GM23338 (cell line): ENCODE data around the gene TRAF3. TPM values are rescaled to one million over a fixed set of nuclear protein-coding genes. Genes with fewer than 3 reads are reported as not detected.
"Not testable (repeated sequence)": the region's sequence is repeated elsewhere in the genome, so short reads cannot be mapped to it uniquely, and the experiment has no call there.

Experiments used
- ATAC-seq: fragments of 200-7000 bp; cut with Tn5 transposase; 3 replicates; pipeline ENCODE4 v1.9.1; 2020
- DNase-seq: peaks from one replicate; pipeline ENCODE4 v3.0.0-alpha.2; 2015; ENCODE audit warnings: low spot score
- H2AFZ ChIP-seq: fragments of 200-600 bp; sonication (generic); 2 replicates; pipeline ENCODE4 v1.8.0; 2016; ENCODE audit warnings: antibody characterized with exemption, mild to moderate bottlenecking, moderate library complexity
- H3F3A ChIP-seq: fragments of 200-600 bp; sonication (generic); replicated peaks from 2 replicates; pipeline ENCODE4 v1.8.0; 2017; ENCODE audit warnings: antibody characterized with exemption, mixed run types, low read depth
- H3K27ac ChIP-seq: fragments of 200-600 bp; sonication (generic); 2 replicates; pipeline ENCODE4 v1.6.1; 2016; ENCODE audit warnings: low read depth
- H3K27me3 ChIP-seq: fragments of 200-600 bp; sonication (generic); 2 replicates; pipeline ENCODE4 v1.8.0; 2016; ENCODE audit warnings: mild to moderate bottlenecking, mixed run types, moderate library complexity; ENCODE audit not compliant: insufficient read depth
- H3K36me3 ChIP-seq: fragments of 200-600 bp; sonication (generic); 2 replicates; pipeline ENCODE4 v1.8.0; 2016; ENCODE audit warnings: mild to moderate bottlenecking; ENCODE audit not compliant: insufficient read depth
- H3K4me1 ChIP-seq: fragments of 200-600 bp; sonication (generic); 2 replicates; pipeline ENCODE4 v1.8.0; 2016; ENCODE audit warnings: mild to moderate bottlenecking, moderate library complexity; ENCODE audit not compliant: insufficient read depth
- H3K4me2 ChIP-seq: fragments of 200-600 bp; sonication (generic); 2 replicates; pipeline ENCODE4 v1.7.1; 2017; ENCODE audit warnings: mixed run types
- H3K4me3 ChIP-seq: fragments of 200-600 bp; sonication (generic); 2 replicates; pipeline ENCODE4 v1.6.1; 2016; ENCODE audit warnings: mixed run types
- H3K79me2 ChIP-seq: fragments of 200-600 bp; sonication (generic); replicated peaks from 2 replicates; pipeline ENCODE4 v1.8.0; 2017; ENCODE audit warnings: mild to moderate bottlenecking; ENCODE audit not compliant: insufficient read depth
- H3K9me2 ChIP-seq: fragments of 200-600 bp; sonication (generic); 2 replicates; pipeline ENCODE4 v1.8.0; 2017; ENCODE audit not compliant: insufficient read depth
- H4K20me1 ChIP-seq: fragments of 200-600 bp; sonication (generic); replicated peaks from 2 replicates; pipeline ENCODE4 v1.8.0; 2017; ENCODE audit warnings: mild to moderate bottlenecking; ENCODE audit not compliant: insufficient read depth
- H3K27ac Mint-ChIP-seq: 2 replicates; pipeline ENCODE4 v1.8.0; 2020; ENCODE audit warnings: inconsistent platforms, mild to moderate bottlenecking, moderate library complexity, mixed read lengths
- H3K27me3 Mint-ChIP-seq: 3 replicates; pipeline ENCODE4 v1.8.0; 2022; ENCODE audit warnings: low read depth, mild to moderate bottlenecking, moderate library complexity, mixed read lengths, inconsistent platforms; ENCODE audit not compliant: insufficient read depth, poor library complexity
- H3K36me3 Mint-ChIP-seq: 3 replicates; pipeline ENCODE4 v1.8.0; 2021; ENCODE audit warnings: low read depth, mild to moderate bottlenecking, inconsistent platforms, moderate library complexity, mixed read lengths
- H3K4me1 Mint-ChIP-seq: 3 replicates; pipeline ENCODE4 v1.8.0; 2020; ENCODE audit warnings: mild to moderate bottlenecking, inconsistent platforms, mixed read lengths
- H3K4me3 Mint-ChIP-seq: 3 replicates; pipeline ENCODE4 v1.8.0; 2021; ENCODE audit warnings: moderate library complexity, mild to moderate bottlenecking, inconsistent platforms, mixed read lengths
- H3K9me3 Mint-ChIP-seq: 3 replicates; pipeline ENCODE4 v1.8.0; 2020; ENCODE audit warnings: moderate library complexity, mild to moderate bottlenecking, inconsistent platforms, mixed read lengths
- EZH2 ChIP-seq: fragments of 200-600 bp; sonication (generic); IDR thresholded peaks from one replicate; pipeline ENCODE4 v1.8.0; 2017; ENCODE audit warnings: antibody characterized with exemption, mild to moderate bottlenecking, low read depth; ENCODE audit not compliant: unreplicated experiment
- EZH2phosphoT487 ChIP-seq: fragments of 200-600 bp; sonication (generic); IDR thresholded peaks from one replicate; pipeline ENCODE4 v1.8.1; 2018; ENCODE audit warnings: antibody characterized with exemption; ENCODE audit not compliant: unreplicated experiment
- NANOG ChIP-seq: IDR thresholded peaks from 2 replicates; pipeline ENCODE4 v1.6.1; 2016; ENCODE audit warnings: antibody characterized with exemption, borderline replicate concordance
- POLR2AphosphoS5 ChIP-seq: IDR thresholded peaks from 2 replicates; pipeline ENCODE4 v1.6.1; 2016; ENCODE audit warnings: antibody characterized with exemption, low read depth
- STAT1 ChIP-seq: IDR thresholded peaks from one replicate; pipeline ENCODE4 v1.6.1; 2016; ENCODE audit warnings: antibody characterized with exemption; ENCODE audit not compliant: unreplicated experiment
- ZNF114 ChIP-seq: fragments of 250-450 bp; sonication (Bioruptor Pico); IDR thresholded peaks from 2 replicates; pipeline ENCODE4 v1.5.0; 2020; ENCODE audit warnings: mild to moderate bottlenecking, moderate library complexity
- polyA plus RNA-seq: library from polyadenylated mRNA; unstranded; fragments of >200 nt; fragmentation: Nextera tagmentation; extraction: Ambion mirVana; gene quantifications from 2 replicates; pipeline ENCODE4 v1.2.1, GENCODE V29; 2016
- total RNA-seq: library from RNA; depleted of rRNA; stranded (reverse); fragments of >200 nt; shearing (Covaris generic); gene quantifications from 2 replicates; pipeline ENCODE4 v1.2.3, GENCODE V29; 2014
- TF ChIP-seq, protein P1 (sequence below): IDR thresholded peaks from 2 replicates; pipeline ENCODE4 v1.6.1; 2016; ENCODE audit warnings: antibody characterized with exemption
- TF ChIP-seq, protein P2 (sequence below): IDR thresholded peaks from one replicate; pipeline ENCODE4 v1.6.1; 2018; ENCODE audit warnings: antibody characterized with exemption; ENCODE audit not compliant: unreplicated experiment

TRAF3 gene
- total and polyA plus RNA-seq, 2 experiments from 2014 or later = 3.7 to 9.3 TPM

DNA sequence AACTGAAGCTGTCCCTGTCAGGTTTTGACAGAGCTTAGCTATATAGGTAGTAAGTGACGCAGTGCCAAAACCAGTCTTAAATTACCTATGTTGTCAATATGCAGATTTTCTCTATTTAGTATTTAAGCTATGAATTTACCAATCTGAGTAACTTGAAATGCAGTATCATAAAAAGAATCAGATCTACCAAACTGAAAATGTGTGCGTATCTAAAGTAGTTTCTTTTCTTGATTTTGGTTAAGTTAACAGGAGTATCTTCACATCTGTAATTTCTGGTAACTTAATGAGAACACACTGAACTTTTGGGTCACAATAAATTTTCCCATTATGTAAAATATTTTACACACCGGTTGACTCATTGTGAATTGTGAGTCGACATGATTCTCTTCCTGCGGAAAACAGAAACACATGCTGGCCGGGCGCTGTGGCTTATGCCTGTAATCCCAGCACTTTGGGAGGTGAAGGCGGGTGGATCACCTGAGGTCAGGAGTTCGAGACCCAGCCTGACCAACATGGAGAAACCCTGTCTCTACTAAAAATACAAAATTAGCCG lies 45.1 kb downstream of the TRAF3 start:
- TF ChIP-seq, protein P1, sequence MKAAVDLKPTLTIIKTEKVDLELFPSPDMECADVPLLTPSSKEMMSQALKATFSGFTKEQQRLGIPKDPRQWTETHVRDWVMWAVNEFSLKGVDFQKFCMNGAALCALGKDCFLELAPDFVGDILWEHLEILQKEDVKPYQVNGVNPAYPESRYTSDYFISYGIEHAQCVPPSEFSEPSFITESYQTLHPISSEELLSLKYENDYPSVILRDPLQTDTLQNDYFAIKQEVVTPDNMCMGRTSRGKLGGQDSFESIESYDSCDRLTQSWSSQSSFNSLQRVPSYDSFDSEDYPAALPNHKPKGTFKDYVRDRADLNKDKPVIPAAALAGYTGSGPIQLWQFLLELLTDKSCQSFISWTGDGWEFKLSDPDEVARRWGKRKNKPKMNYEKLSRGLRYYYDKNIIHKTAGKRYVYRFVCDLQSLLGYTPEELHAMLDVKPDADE = no peak
- TF ChIP-seq POLR2AphosphoS5 = no peak
- Histone ChIP-seq H2AFZ (no peak overlapping the region), H3K36me3 (no peaks in the 10 kb centered on the region), H3K9me2 (no peaks in the 10 kb centered on the region), H3F3A (no peaks in the 10 kb centered on the region), H3K4me1 (peaks cover 57% of the 10 kb centered on the region), H3K27ac (no peak overlapping the region), H3K79me2 (peaks cover 41% of the 10 kb centered on the region), H4K20me1 (no peaks in the 10 kb centered on the region), H3K4me3 (no peak overlapping the region), H3K27me3 (no peaks in the 10 kb centered on the region), H3K4me2 (no peak overlapping the region)
- DNase-seq = no peak
- H3K9me3 Mint-ChIP-seq = no peaks in the 10 kb centered on the region
- ATAC-seq = no peak
- H3K4me3 Mint-ChIP-seq = no peak overlapping the region
- H3K27ac Mint-ChIP-seq = no peak overlapping the region; the same call in 1 of the 2 replicates
- peaks cover 5% of the 10 kb centered on the region for H3K27me3 Mint-ChIP-seq
- H3K36me3 Mint-ChIP-seq = no peaks in the 10 kb centered on the region
- H3K4me1 Mint-ChIP-seq = peaks cover 52% of the 10 kb centered on the region

DNA sequence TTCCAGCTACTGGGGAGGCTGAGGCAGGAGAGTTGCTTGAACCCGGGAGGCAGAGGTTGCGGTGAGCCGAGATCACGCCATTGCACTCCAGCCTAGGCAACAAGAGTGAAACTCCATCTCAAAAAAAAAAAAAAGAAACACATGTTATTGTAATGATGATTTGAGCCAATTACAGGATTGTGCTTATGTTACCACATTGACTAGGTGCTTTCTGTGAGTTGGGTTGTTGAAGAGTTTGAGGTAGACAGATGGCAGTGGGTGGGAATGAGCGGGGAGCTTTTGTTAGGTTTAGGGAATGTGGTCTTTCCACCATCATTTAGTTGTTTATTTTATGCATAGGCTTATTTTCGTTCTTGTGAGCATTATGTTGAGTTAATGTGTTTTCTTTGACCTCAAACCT lies 45.6 kb downstream of the TRAF3 start:
- not testable (repeated sequence) for H3K4me3 Mint-ChIP-seq, H2AFZ ChIP-seq, ATAC-seq, H3F3A ChIP-seq, H3K27me3 Mint-ChIP-seq, H3K27ac ChIP-seq, H3K9me3 Mint-ChIP-seq, H4K20me1 ChIP-seq, H3K27me3 ChIP-seq, H3K36me3 ChIP-seq, H3K27ac Mint-ChIP-seq, H3K4me2 ChIP-seq, H3K36me3 Mint-ChIP-seq, DNase-seq, H3K9me2 ChIP-seq, H3K4me3 ChIP-seq
- H3K4me1 ChIP-seq = peaks cover 57% of the 10 kb centered on the region
- peaks cover 53% of the 10 kb centered on the region for H3K4me1 Mint-ChIP-seq
- H3K79me2 ChIP-seq = peaks cover 46% of the 10 kb centered on the region

DNA sequence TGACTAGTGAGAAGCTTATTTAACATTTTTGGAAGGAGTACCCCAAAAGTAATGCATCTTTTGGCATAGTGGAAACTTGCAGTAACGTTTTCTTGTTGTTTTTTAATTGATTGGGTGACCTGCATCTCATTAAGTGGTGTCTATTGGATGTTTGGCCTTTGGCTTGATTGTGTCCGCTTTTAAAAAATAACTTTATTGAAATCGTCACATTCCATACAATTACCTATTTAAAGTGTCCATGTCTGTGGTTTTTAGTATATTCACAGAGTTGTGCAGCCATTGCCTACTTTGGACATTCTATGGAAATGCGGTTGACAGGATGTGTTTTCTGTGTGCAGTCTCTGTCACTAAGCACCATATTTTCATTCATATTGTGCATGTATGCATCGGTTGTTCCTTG lies 46.3 kb downstream of the TRAF3 start:
- Histone ChIP-seq H2AFZ (no peak overlapping the region), H3K36me3 (no peaks in the 10 kb centered on the region), H3K4me3 (no peak overlapping the region), H3K79me2 (peaks cover 49% of the 10 kb centered on the region), H3K4me2 (no peak overlapping the region), H3K9me2 (no peaks in the 10 kb centered on the region), H3K27ac (no peak overlapping the region), H3K4me1 (peaks cover 62% of the 10 kb centered on the region), H4K20me1 (no peaks in the 10 kb centered on the region), H3F3A (no peaks in the 10 kb centered on the region), H3K27me3 (no peaks in the 10 kb centered on the region)
- no peaks in the 10 kb centered on the region for H3K9me3 Mint-ChIP-seq
- peaks cover 52% of the 10 kb centered on the region for H3K4me1 Mint-ChIP-seq
- no peak overlapping the region for H3K4me3 Mint-ChIP-seq
- ATAC-seq (no peak), DNase-seq (no peak)
- no peaks in the 10 kb centered on the region for H3K36me3 Mint-ChIP-seq
- no peak overlapping the region for H3K27ac Mint-ChIP-seq
- peaks cover 5% of the 10 kb centered on the region for H3K27me3 Mint-ChIP-seq
- no peak for TF ChIP-seq ZNF114 (CRISPR knock-in tag)

DNA sequence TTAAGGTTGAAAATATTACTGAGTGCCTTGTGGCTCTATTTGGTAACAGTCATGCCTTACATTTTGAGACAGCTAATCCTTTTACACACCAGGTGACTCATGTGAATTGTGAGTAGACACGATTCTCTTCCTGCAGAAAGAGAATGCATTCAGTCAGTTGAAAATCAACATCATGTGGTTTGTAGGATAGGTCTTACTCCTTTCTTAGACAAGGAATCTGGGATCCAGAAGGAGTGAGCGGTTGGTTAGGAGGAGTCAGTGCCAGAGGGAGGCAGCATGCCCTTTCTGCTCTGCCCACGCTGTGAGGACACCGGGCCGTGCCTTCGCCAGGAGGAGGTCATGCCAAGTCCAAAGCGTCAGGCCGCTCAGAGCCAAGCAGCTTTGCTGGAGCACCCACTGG lies 47.6 kb downstream of the TRAF3 start:
- no peaks in the 10 kb centered on the region for H3K9me3 Mint-ChIP-seq
- ATAC-seq = no peak
- Histone ChIP-seq H3K4me3 (no peak overlapping the region), H3K27ac (0 out of 2 replicates have a peak overlapping the region, but pooled peaks have one; percentile 17), H3K9me2 (no peaks in the 10 kb centered on the region), H4K20me1 (no peaks in the 10 kb centered on the region), H3K36me3 (no peaks in the 10 kb centered on the region), H3F3A (no peaks in the 10 kb centered on the region), H3K4me2 (no peak overlapping the region), H2AFZ (no peak overlapping the region), H3K27me3 (no peaks in the 10 kb centered on the region), H3K79me2 (peaks cover 46% of the 10 kb centered on the region), H3K4me1 (peaks cover 62% of the 10 kb centered on the region)
- H3K4me3 Mint-ChIP-seq = no peak overlapping the region
- no peak overlapping the region for H3K27ac Mint-ChIP-seq
- no peaks in the 10 kb centered on the region for H3K36me3 Mint-ChIP-seq
- peaks cover 55% of the 10 kb centered on the region for H3K4me1 Mint-ChIP-seq
- DNase-seq = no peak
- peaks cover 5% of the 10 kb centered on the region for H3K27me3 Mint-ChIP-seq
- TF ChIP-seq STAT1 = no peak
- TF ChIP-seq EZH2 = no peak
- TF ChIP-seq EZH2phosphoT487 = no peak
- TF ChIP-seq, protein P2, sequence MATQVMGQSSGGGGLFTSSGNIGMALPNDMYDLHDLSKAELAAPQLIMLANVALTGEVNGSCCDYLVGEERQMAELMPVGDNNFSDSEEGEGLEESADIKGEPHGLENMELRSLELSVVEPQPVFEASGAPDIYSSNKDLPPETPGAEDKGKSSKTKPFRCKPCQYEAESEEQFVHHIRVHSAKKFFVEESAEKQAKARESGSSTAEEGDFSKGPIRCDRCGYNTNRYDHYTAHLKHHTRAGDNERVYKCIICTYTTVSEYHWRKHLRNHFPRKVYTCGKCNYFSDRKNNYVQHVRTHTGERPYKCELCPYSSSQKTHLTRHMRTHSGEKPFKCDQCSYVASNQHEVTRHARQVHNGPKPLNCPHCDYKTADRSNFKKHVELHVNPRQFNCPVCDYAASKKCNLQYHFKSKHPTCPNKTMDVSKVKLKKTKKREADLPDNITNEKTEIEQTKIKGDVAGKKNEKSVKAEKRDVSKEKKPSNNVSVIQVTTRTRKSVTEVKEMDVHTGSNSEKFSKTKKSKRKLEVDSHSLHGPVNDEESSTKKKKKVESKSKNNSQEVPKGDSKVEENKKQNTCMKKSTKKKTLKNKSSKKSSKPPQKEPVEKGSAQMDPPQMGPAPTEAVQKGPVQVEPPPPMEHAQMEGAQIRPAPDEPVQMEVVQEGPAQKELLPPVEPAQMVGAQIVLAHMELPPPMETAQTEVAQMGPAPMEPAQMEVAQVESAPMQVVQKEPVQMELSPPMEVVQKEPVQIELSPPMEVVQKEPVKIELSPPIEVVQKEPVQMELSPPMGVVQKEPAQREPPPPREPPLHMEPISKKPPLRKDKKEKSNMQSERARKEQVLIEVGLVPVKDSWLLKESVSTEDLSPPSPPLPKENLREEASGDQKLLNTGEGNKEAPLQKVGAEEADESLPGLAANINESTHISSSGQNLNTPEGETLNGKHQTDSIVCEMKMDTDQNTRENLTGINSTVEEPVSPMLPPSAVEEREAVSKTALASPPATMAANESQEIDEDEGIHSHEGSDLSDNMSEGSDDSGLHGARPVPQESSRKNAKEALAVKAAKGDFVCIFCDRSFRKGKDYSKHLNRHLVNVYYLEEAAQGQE = no peak
- no peak for TF ChIP-seq NANOG
